H1 (cell line): Measurements from ENCODE around the gene CDK9. TPM values are rescaled to one million over a fixed set of nuclear protein-coding genes. Genes with fewer than 3 reads are reported as not detected.
A peak's percentile ranks its signal among the peaks of the same experiment; 100 is the strongest.

ENCODE experiments used
- CTCF ChIA-PET: fragments of 300-600 bp; sonication (Branson Sonifier 250); formaldehyde crosslinking; loops from one replicate; lab custom pipeline; 2021; ENCODE audit not compliant: partially characterized antibody; lab: Charles Lee
- POLR2A ChIA-PET: fragments of 300-600 bp; sonication (Branson Sonifier 250); formaldehyde crosslinking; loops from one replicate; lab custom pipeline; 2021; ENCODE audit warnings: inconsistent platforms; ENCODE audit not compliant: partially characterized antibody; lab: Charles Lee
- DNase-seq, 2 experiments: peaks; one replicate each; pipeline versions ENCODE4 v3.0.0 to v3.0.0-alpha.2; 2010 to 2022; ENCODE audit warnings: low spot score in 2 of 2, low read depth in 1 of 2, mixed read lengths in 1 of 2
- FAIRE-seq: peaks from 2 replicates; lab custom pipeline; 2011; peaks lifted over from hg19 to GRCh38; lab: Jason Lieb, UNC
- H2AFZ ChIP-seq: 2 replicates; pipeline ENCODE4 v1.8.1; 2012; ENCODE audit warnings: low read length, inconsistent platforms
- H2AK5ac ChIP-seq: 2 replicates; pipeline ENCODE4 v1.6.1; 2013; ENCODE audit warnings: low read depth, low read length
- H2BK120ac ChIP-seq: replicated peaks from 2 replicates; pipeline ENCODE3; 2013; ENCODE audit warnings: low read depth, low read length, inconsistent platforms
- H2BK12ac ChIP-seq: 2 replicates; pipeline ENCODE4 v1.6.1; 2013; ENCODE audit warnings: low read depth, low read length
- H2BK15ac ChIP-seq: 2 replicates; pipeline ENCODE4 v1.6.1; 2013; ENCODE audit warnings: low read length
- H2BK20ac ChIP-seq: 2 replicates; pipeline ENCODE4 v1.6.1; 2013; ENCODE audit warnings: low read length
- H2BK5ac ChIP-seq: 2 replicates; pipeline ENCODE4 v1.6.1; 2013; ENCODE audit warnings: low read depth, low read length
- H3K14ac ChIP-seq: 2 replicates; pipeline ENCODE4 v1.6.1; 2013; ENCODE audit warnings: inconsistent platforms; ENCODE audit not compliant: insufficient read length
- H3K18ac ChIP-seq: 2 replicates; pipeline ENCODE4 v1.6.1; 2013; ENCODE audit warnings: low read length; ENCODE audit errors: extremely low read depth
- H3K23ac ChIP-seq: 2 replicates; pipeline ENCODE4 v1.6.1; 2013; ENCODE audit warnings: inconsistent platforms; ENCODE audit not compliant: insufficient read length
- H3K23me2 ChIP-seq: 2 replicates; pipeline ENCODE4 v1.6.1; 2013; ENCODE audit warnings: low read depth, low read length
- H3K27ac ChIP-seq: 2 replicates; pipeline ENCODE4 v1.6.1; 2011; ENCODE audit warnings: low read depth, low read length, inconsistent platforms
- H3K27me3 ChIP-seq, 4 experiments: replicated peaks in 1 of 4; 1 replicate in 1 of 4; 2 replicates in 3 of 4; pipeline versions ENCODE4 v1.6.1 to v1.8.1; 2011 to 2013; ENCODE audit warnings: low read length in 3 of 4, mild to moderate bottlenecking in 3 of 4, inconsistent platforms in 2 of 4, mixed read lengths in 2 of 4, moderate library complexity in 1 of 4; ENCODE audit not compliant: control insufficient read depth in 3 of 4, insufficient read depth in 3 of 4; ENCODE audit errors: extremely low read depth in 1 of 4
- H3K36me3 ChIP-seq, 4 experiments: 2 replicates each; pipeline versions ENCODE4 v1.6.1 to v1.8.1; 2011 to 2013; ENCODE audit warnings: mild to moderate bottlenecking in 4 of 4, low read length in 3 of 4, moderate library complexity in 2 of 4, control low read depth in 1 of 4, inconsistent platforms in 1 of 4; ENCODE audit not compliant: insufficient read depth in 4 of 4, control insufficient read depth in 2 of 4
- H3K4ac ChIP-seq: replicated peaks from 2 replicates; pipeline ENCODE3; 2013; ENCODE audit warnings: low read length, low read depth, mixed read lengths, inconsistent platforms; ENCODE audit not compliant: insufficient read length
- H3K4me1 ChIP-seq, 4 experiments: replicated peaks in 1 of 4; 1 replicate in 1 of 4; 2 replicates in 3 of 4; pipeline versions ENCODE4 v1.6.1 to v1.8.1; 2011 to 2013; ENCODE audit warnings: low read length in 3 of 4, inconsistent platforms in 2 of 4, mixed read lengths in 1 of 4; ENCODE audit not compliant: insufficient read depth in 4 of 4, control insufficient read depth in 3 of 4
- H3K4me2 ChIP-seq, 2 experiments: 2 replicates each; pipeline versions ENCODE4 v1.6.1 to v1.8.1; 2011 to 2013; ENCODE audit warnings: low read depth in 2 of 2, low read length in 2 of 2, control low read depth in 1 of 2, inconsistent platforms in 1 of 2, mild to moderate bottlenecking in 1 of 2; ENCODE audit not compliant: insufficient read depth in 1 of 2
- H3K4me3 ChIP-seq, 4 experiments: fragments of 200-600, 300-600 bp in 1 of 4; sonication (generic), shearing (Covaris generic), sonication (Bioruptor Twin) in 1 of 4; 2 replicates each; pipeline versions ENCODE4 v1.5.1 to v1.8.1; 2011 to 2016; ENCODE audit warnings: low read length in 4 of 4, low read depth in 3 of 4, control low read depth in 2 of 4, inconsistent platforms in 2 of 4, mild to moderate bottlenecking in 2 of 4, mixed read lengths in 1 of 4, moderate library complexity in 1 of 4; ENCODE audit not compliant: insufficient read depth in 2 of 4; ENCODE audit errors: extremely low read depth in 1 of 4
- H3K56ac ChIP-seq: replicated peaks from 2 replicates; pipeline ENCODE3; 2013; ENCODE audit warnings: low read depth, mild to moderate bottlenecking, mixed read lengths, low read length, inconsistent platforms; ENCODE audit not compliant: insufficient read length
- H3K79me1 ChIP-seq: 2 replicates; pipeline ENCODE4 v1.6.1; 2013; ENCODE audit warnings: low read depth, low read length, control low read depth
- H3K79me2 ChIP-seq, 2 experiments: 2 replicates each; pipeline versions ENCODE4 v1.6.1 to v1.8.1; 2012 to 2013; ENCODE audit warnings: low read length in 2 of 2, mild to moderate bottlenecking in 2 of 2, inconsistent platforms in 1 of 2; ENCODE audit not compliant: insufficient read depth in 2 of 2, control insufficient read depth in 1 of 2
- H3K9ac ChIP-seq, 4 experiments: replicated peaks in 1 of 4; 1 replicate in 1 of 4; 2 replicates in 3 of 4; pipeline versions ENCODE4 v1.6.1 to v1.8.1; 2011 to 2013; ENCODE audit warnings: low read depth in 3 of 4, low read length in 3 of 4, control low read depth in 2 of 4, mild to moderate bottlenecking in 2 of 4, moderate library complexity in 2 of 4, inconsistent platforms in 1 of 4; ENCODE audit errors: extremely low read depth in 1 of 4
- H3K9me3 ChIP-seq, 2 experiments: 2 replicates each; pipeline versions ENCODE4 v1.6.1 to v1.8.1; 2012 to 2013; ENCODE audit warnings: mild to moderate bottlenecking in 2 of 2, moderate library complexity in 2 of 2, control low read depth in 1 of 2, inconsistent platforms in 1 of 2, low read depth in 1 of 2, low read length in 1 of 2, mixed read lengths in 1 of 2; ENCODE audit not compliant: insufficient read depth in 2 of 2
- H4K20me1 ChIP-seq, 2 experiments: replicated peaks in 1 of 2; 2 replicates each; pipeline versions ENCODE3 to v1.8.1; 2011 to 2013; ENCODE audit warnings: inconsistent platforms in 2 of 2, low read length in 2 of 2, mild to moderate bottlenecking in 1 of 2; ENCODE audit not compliant: insufficient read depth in 2 of 2, control insufficient read depth in 1 of 2
- H4K5ac ChIP-seq: 2 replicates; pipeline ENCODE4 v1.6.1; 2013; ENCODE audit warnings: low read length, low read depth, mixed read lengths, inconsistent platforms; ENCODE audit not compliant: insufficient read length
- H4K8ac ChIP-seq: 2 replicates; pipeline ENCODE4 v1.8.0; 2013; ENCODE audit warnings: mild to moderate bottlenecking, moderate library complexity, low read length, inconsistent platforms; ENCODE audit not compliant: insufficient read depth; ENCODE audit errors: extremely low read depth
- H4K91ac ChIP-seq: replicated peaks from 2 replicates; pipeline ENCODE3; 2013; ENCODE audit warnings: low read length, mixed read lengths, inconsistent platforms; ENCODE audit not compliant: insufficient read length
- EP300 ChIP-seq, 2 experiments: IDR thresholded peaks; 1 replicate in 1 of 2; 2 replicates in 1 of 2; pipeline ENCODE4 v1.6.1; 2011 to 2012; ENCODE audit warnings: low read depth in 2 of 2, low read length in 2 of 2, mild to moderate bottlenecking in 2 of 2, borderline replicate concordance in 1 of 2, inconsistent platforms in 1 of 2, moderate library complexity in 1 of 2
- FOSL1 ChIP-seq: IDR thresholded peaks from 2 replicates; pipeline ENCODE4 v1.6.1; 2011; ENCODE audit warnings: mild to moderate bottlenecking, low read depth, low read length, moderate library complexity; ENCODE audit not compliant: insufficient read depth
- GABPA ChIP-seq: IDR thresholded peaks from 2 replicates; pipeline ENCODE4 v1.6.1; 2011; ENCODE audit warnings: mild to moderate bottlenecking, low read length, moderate library complexity, borderline replicate concordance; ENCODE audit not compliant: insufficient read depth
- KDM4A ChIP-seq: IDR thresholded peaks from one replicate; pipeline ENCODE4 v1.7.1; 2012; ENCODE audit warnings: low read depth, mild to moderate bottlenecking, moderate library complexity, low read length, inconsistent platforms; ENCODE audit not compliant: severe bottlenecking
- POU5F1 ChIP-seq: IDR thresholded peaks from 2 replicates; pipeline ENCODE4 v1.6.1; 2011; ENCODE audit warnings: low read depth, mild to moderate bottlenecking, low read length, moderate library complexity
- SIN3A ChIP-seq, 2 experiments: IDR thresholded peaks in 1 of 2; conservative IDR thresholded peaks in 1 of 2; 2 replicates each; pipeline ENCODE4 v1.6.1; 2011 to 2012; ENCODE audit warnings: low read length in 2 of 2, improper control_type of control experiment in 1 of 2, low read depth in 1 of 2, mild to moderate bottlenecking in 1 of 2
- ZNF274 ChIP-seq: IDR thresholded peaks from 2 replicates; pipeline ENCODE4 v1.7.0; 2012; ENCODE audit warnings: low read length, borderline replicate concordance; ENCODE audit errors: extremely low read depth
- WGBS, 2 experiments: shearing (Covaris generic) in 1 of 2; methylation state at CpG; one replicate each; pipeline versions ENCODE4 v1.1.6 to v1.1.7; 2013 to 2015; ENCODE audit warnings: low lambda C conversion rate in 2 of 2, mixed read lengths in 2 of 2, inconsistent platforms in 1 of 2, low coverage in 1 of 2, missing lambda C conversion rate in 1 of 2; ENCODE audit not compliant: insufficient replicate concordance in 2 of 2, insufficient coverage in 1 of 2, insufficient read length in 1 of 2; ENCODE audit errors: extremely low coverage in 1 of 2, missing lambda C conversion rate in 1 of 2; 5-methylcytosine and 5-hydroxymethylcytosine counted together
- polyA plus RNA-seq, 7 experiments: library from polyadenylated mRNA; depleted of rRNA in 3 of 7; stranded (reverse) in 5 of 7; unstranded in 2 of 7; fragments of >200 nt in 5 of 7; fragments of 200-250 nt in 2 of 7; gene quantifications; 1 replicate in 5 of 7; 2 replicates in 1 of 7; 4 replicates in 1 of 7; pipeline versions ENCODE4 v1.2.1 to v1.2.3, GENCODE V29; 2011 to 2013; ENCODE audit warnings: missing spikeins in 2 of 7, mixed read lengths in 2 of 7
- total RNA-seq: library from RNA; stranded (reverse); fragmentation: NEBNext Ultra II Directional; extraction: Animal tissue kit (Norgen Biotek cat#: 25700); gene quantifications from 2 replicates; pipeline ENCODE4 v1.2.1, GENCODE V29; 2021
- TF ChIP-seq, protein P1 (sequence below): IDR thresholded peaks from 2 replicates; pipeline ENCODE4 v1.6.1; 2011; ENCODE audit warnings: low read depth, mild to moderate bottlenecking, low read length; ENCODE audit not compliant: insufficient read depth

The CDK9 gene
- total and polyA plus RNA-seq, 2 of the 8 experiments (the other 6 are each of a cell fraction or from before 2014, with no cell fraction given): 69.1 to 87.5 TPM

DNA sequence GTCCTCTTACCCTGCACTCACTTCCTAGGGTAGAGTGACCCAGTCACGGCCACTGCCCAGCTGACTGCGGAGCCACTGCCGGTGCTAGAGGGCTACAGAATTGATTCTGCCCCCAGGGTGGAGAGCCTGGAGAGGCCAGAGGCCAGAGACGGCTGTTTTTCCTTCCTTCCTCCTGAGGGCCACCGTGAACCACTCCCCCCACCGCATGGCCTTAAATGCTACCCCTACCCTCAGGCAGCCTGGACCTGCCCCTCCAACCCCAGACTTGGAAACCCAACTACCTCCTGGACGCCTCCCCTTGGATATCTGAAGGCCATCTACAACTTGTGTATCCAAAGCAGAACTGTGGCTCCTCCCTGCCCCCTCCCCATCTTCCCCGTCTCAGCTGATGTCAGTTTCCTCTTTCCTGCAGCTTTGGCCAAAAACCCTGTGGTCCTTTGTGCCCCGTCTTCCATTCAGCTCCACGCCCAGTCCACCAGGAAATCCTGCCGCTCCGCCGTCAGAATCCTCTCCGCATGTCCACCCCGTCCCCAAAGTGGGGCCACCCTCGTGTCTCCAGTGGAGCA is 23.6 kb upstream of the CDK9 start:
- no peak for FAIRE-seq
- Histone ChIP-seq H3K79me2 (no peaks in the 10 kb centered on the region), H3K9me3 (no peaks in the 10 kb centered on the region), H2BK20ac (no peak overlapping the region), H3K4ac (no peak overlapping the region), H3K27ac (no peak overlapping the region), H3K79me1 (no peaks in the 10 kb centered on the region), H3K27me3 (no peaks in the 10 kb centered on the region), H4K5ac (no peak overlapping the region), H2AK5ac (no peak overlapping the region), H3K23ac (no peak overlapping the region), H4K20me1 (no peaks in the 10 kb centered on the region), H2BK120ac (no peak overlapping the region), H2BK5ac (no peak overlapping the region), H2AFZ (peak overlapping the region; percentile 68; the same call in 1 of the 2 replicates), H2BK15ac (peak overlapping the region; percentile 88; the same call in 1 of the 2 replicates), H3K4me2 (0 out of 4 replicates have a peak overlapping the region, but pooled peaks of 1 of the 2 experiments have one; percentile 32), H3K4me1 (peaks cover 0 to 18% (median 14%) of the 10 kb centered on the region in 4 experiments; a peak in 6 of 7 replicates), H3K4me3 (no peak overlapping the region), H2BK12ac (peak overlapping the region; percentile 55; the same call in 1 of the 2 replicates), H3K56ac (no peak overlapping the region), H4K91ac (peak overlapping the region; percentile 4), H3K14ac (no peak overlapping the region), H3K36me3 (no peaks in the 10 kb centered on the region), H4K8ac (0 out of 2 replicates have a peak overlapping the region, but pooled peaks have one; percentile 19), H3K9ac (no peak overlapping the region), H3K18ac (peak overlapping the region; percentile 48), H3K23me2 (no peaks in the 10 kb centered on the region)
- ChIA-PET POLR2A (interaction anchor here (1.0 to 1.6 kb wide), 4 partner anchors 11 to 309 kb away, joined by 3 to 5 read pairs (median 4); no protein-coding TSS in a partner anchor), CTCF (interaction anchor here (0.7 to 14.6 kb wide), 11 partner anchors 7 to 116 kb away, joined by 3 to 227 read pairs (median 4); partner anchors contain the start of genes CDK9 and SH2D3C)
- no peak for TF ChIP-seq KDM4A
- TF ChIP-seq EP300 (IDR thresholded peaks at IDR 0.05; ENCODE audit: borderline replicate concordance in 1 of 2, low read depth in 2 of 2, low read length in 2 of 2): no peak
- no peak for TF ChIP-seq POU5F1
- TF ChIP-seq, protein P1, sequence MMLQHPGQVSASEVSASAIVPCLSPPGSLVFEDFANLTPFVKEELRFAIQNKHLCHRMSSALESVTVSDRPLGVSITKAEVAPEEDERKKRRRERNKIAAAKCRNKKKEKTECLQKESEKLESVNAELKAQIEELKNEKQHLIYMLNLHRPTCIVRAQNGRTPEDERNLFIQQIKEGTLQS: no peak
- TF ChIP-seq FOSL1: no peak
- TF ChIP-seq SIN3A (conservative IDR thresholded peaks at IDR 0.05 in 1 of 2, IDR thresholded peaks at IDR 0.05 in 1 of 2; ENCODE audit: low read depth in 1 of 2, low read length in 2 of 2): no peak
- TF ChIP-seq GABPA: no peak
- no peak for TF ChIP-seq ZNF274
- no peak for DNase-seq
- 82% methylated on average over 16 of the region's 16 CpGs; no CpG with 5 or more reads in 1 of the 2 experiments for WGBS, 2 experiments
